ENCODE measurements around the gene CWC27. TPM values are rescaled to one million over a fixed set of nuclear protein-coding genes. Genes with fewer than 3 reads are reported as not detected.

CWC27 gene
- total RNA-seq, 1 donor from 2014 or later: 16.3 TPM

- TF ChIP-seq CTCF (IDR thresholded peaks at IDR 0.05): no peak
Observed at GRCh38 chr5:64769855-64770254, 1.1 kb downstream of the CWC27 start.

GRCh38 chr5:64771736-64772135 lies 3.0 kb downstream of the CWC27 start:
- no peak for DNase-seq
- H3K36me3 ChIP-seq: no peaks in the 10 kb centered on the region
- no peak overlapping the region for H3K4me3 ChIP-seq
- intact Hi-C loops (cut with DNase I): no loop called here
- no peak for TF ChIP-seq CTCF (IDR thresholded peaks at IDR 0.05)
- peaks cover 24% of the 10 kb centered on the region for H3K4me1 ChIP-seq
- no peaks in the 10 kb centered on the region for H3K27me3 ChIP-seq
- H3K27ac ChIP-seq: no peak overlapping the region
- ATAC-seq: no peak
- H3K9me3 ChIP-seq: no peaks in the 10 kb centered on the region

More at GRCh38 chr5:64769855-64770254, 1.1 kb downstream of the CWC27 start:
- Histone ChIP-seq H3K36me3 (peaks cover under 1% of the 10 kb centered on the region), H3K4me3 (peak overlapping the region; percentile 71), H3K9me3 (no peaks in the 10 kb centered on the region), H3K4me1 (peaks cover 35% of the 10 kb centered on the region), H3K27ac (no peak overlapping the region), H3K27me3 (no peaks in the 10 kb centered on the region)
- DNase-seq (no peak), ATAC-seq (no peak)
- intact Hi-C loops (cut with DNase I): no loop called here

- no peak for ATAC-seq
Observed at GRCh38 chr5:64773533-64773932, 4.8 kb downstream of the CWC27 start.

GRCh38 chr5:64775291-64775690 lies 6.6 kb downstream of the CWC27 start:
- Histone ChIP-seq H3K9me3 (no peaks in the 10 kb centered on the region), H3K4me3 (no peak overlapping the region), H3K27ac (no peak overlapping the region), H3K27me3 (no peaks in the 10 kb centered on the region), H3K4me1 (peaks cover 3% of the 10 kb centered on the region), H3K36me3 (no peaks in the 10 kb centered on the region)
- TF ChIP-seq CTCF (IDR thresholded peaks at IDR 0.05): no peak
- no peak for DNase-seq
- peak; percentile 57 for ATAC-seq
- intact Hi-C loops (cut with DNase I): no loop called here

More at GRCh38 chr5:64773533-64773932, 4.8 kb downstream of the CWC27 start:
- intact Hi-C loops (cut with DNase I): no loop called here
- peaks cover 14% of the 10 kb centered on the region for H3K4me1 ChIP-seq
- H3K4me3 ChIP-seq: no peak overlapping the region
- no peaks in the 10 kb centered on the region for H3K27me3 ChIP-seq
- TF ChIP-seq CTCF (IDR thresholded peaks at IDR 0.05): no peak
- no peaks in the 10 kb centered on the region for H3K9me3 ChIP-seq
- no peak for DNase-seq
- H3K36me3 ChIP-seq: no peaks in the 10 kb centered on the region
- H3K27ac ChIP-seq: no peak overlapping the region

GRCh38 chr5:64784451-64785025 lies 15.8 kb downstream of the CWC27 start:
- no peaks in the 10 kb centered on the region for H3K4me1 ChIP-seq
- TF ChIP-seq CTCF (IDR thresholded peaks at IDR 0.05): peak; percentile 91
- H3K4me3 ChIP-seq: no peak overlapping the region
- no peaks in the 10 kb centered on the region for H3K9me3 ChIP-seq
- DNase-seq: no peak
- H3K27ac ChIP-seq: no peak overlapping the region
- intact Hi-C loops (cut with DNase I): loop anchor here (10.0 kb wide), 1 partner anchor 150 kb away; no protein-coding TSS in a partner anchor
- peak; percentile 84 for ATAC-seq
- no peaks in the 10 kb centered on the region for H3K27me3 ChIP-seq
- H3K36me3 ChIP-seq: peaks cover 15% of the 10 kb centered on the region
